ES-I3 (cell line): Measurements from ENCODE around the gene VSIG10.

ENCODE experiments used
- H3K36me3 ChIP-seq: 2 replicates; pipeline ENCODE4 v1.6.1; 2013; ENCODE audit warnings: mild to moderate bottlenecking, low read length, control low read depth, moderate library complexity; ENCODE audit not compliant: insufficient read depth
- H3K4me1 ChIP-seq: 2 replicates; pipeline ENCODE4 v1.6.1; 2013; ENCODE audit warnings: mild to moderate bottlenecking, control low read depth, low read length; ENCODE audit not compliant: insufficient read depth
- H3K9ac ChIP-seq: 2 replicates; pipeline ENCODE4 v1.6.1; 2013; ENCODE audit warnings: low read depth, mild to moderate bottlenecking, low read length, moderate library complexity
- H3K9me3 ChIP-seq: 2 replicates; pipeline ENCODE4 v1.6.1; 2013; ENCODE audit warnings: mild to moderate bottlenecking, low read length, moderate library complexity; ENCODE audit not compliant: control insufficient read depth, insufficient read depth

The VSIG10 gene

GRCh38 chr12:118017926-118018325 is 85.9 kb downstream of the VSIG10 start:
- H3K9me3 ChIP-seq = no peaks in the 10 kb centered on the region
- peaks cover 20% of the 10 kb centered on the region; the same call in 1 of the 2 replicates for H3K36me3 ChIP-seq
- no peaks in the 10 kb centered on the region for H3K4me1 ChIP-seq
- H3K9ac ChIP-seq = peak overlapping the region; percentile 86

GRCh38 chr12:118016424-118017264 is 87.2 kb downstream of the VSIG10 start, which contains the start of gene RFC5:
Gene RFC5, plus strand, starts transcription at chr12:118016703. Its CDS starts 125 bp downstream, at chr12:118016828.
- peak within 1 kb of the TSS; percentile 86 for H3K9ac ChIP-seq
- no peaks in the 10 kb centered on the region for H3K4me1 ChIP-seq
- H3K36me3 ChIP-seq = peaks cover 18% of the 10 kb centered on the region; the same call in 1 of the 2 replicates
- H3K9me3 ChIP-seq = no peaks in the 10 kb centered on the region

- H3K9me3 ChIP-seq = no peaks in the 10 kb centered on the region
- peaks cover 18% of the 10 kb centered on the region; the same call in 1 of the 2 replicates for H3K36me3 ChIP-seq
- no peaks in the 10 kb centered on the region for H3K4me1 ChIP-seq
- peak overlapping the region; percentile 8; the same call in 1 of the 2 replicates for H3K9ac ChIP-seq
Observed at GRCh38 chr12:118015944-118016343, 87.9 kb downstream of the VSIG10 start.

- peaks cover 14% of the 10 kb centered on the region; the same call in 1 of the 2 replicates for H3K36me3 ChIP-seq
- no peak overlapping the region for H3K9ac ChIP-seq
- no peaks in the 10 kb centered on the region for H3K4me1 ChIP-seq
- no peaks in the 10 kb centered on the region for H3K9me3 ChIP-seq
Observed at GRCh38 chr12:118015306-118015705, 88.5 kb downstream of the VSIG10 start.
